Measurements from ENCODE around the gene TTC23L. TPM values are rescaled to one million over a fixed set of nuclear protein-coding genes. Genes with fewer than 3 reads are reported as not detected.

Gene TTC23L
- total and polyA plus RNA-seq, 9 donors: 0.15 to 3.3 (median 0.48) TPM

DNA sequence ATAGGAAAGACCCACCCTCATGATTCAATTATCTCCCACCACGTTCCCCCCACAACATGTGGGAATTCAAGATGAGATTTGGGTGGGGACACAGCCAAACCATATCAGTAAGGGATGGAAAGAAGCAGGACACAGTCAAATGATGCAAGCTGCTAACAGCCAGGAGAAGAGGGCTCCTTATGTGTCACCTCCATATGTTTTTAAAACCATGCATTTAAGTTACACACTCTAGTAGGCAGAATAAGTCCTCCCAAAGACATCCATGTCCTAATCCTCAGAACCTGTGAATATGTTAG lies 4.2 kb upstream of the TTC23L start:
- Histone ChIP-seq H3K9me3 (no peaks in the 10 kb centered on the region), H3K4me1 (ENCODE audit: insufficient read depth) (peaks cover 6% of the 10 kb centered on the region), H3K27ac (no peak overlapping the region), H3K27me3 (no peaks in the 10 kb centered on the region), H3K36me3 (no peaks in the 10 kb centered on the region), H3K4me3 (no peak overlapping the region)
- no peak for TF ChIP-seq POLR2A (IDR thresholded peaks at IDR 0.05)
- TF ChIP-seq EP300 (IDR thresholded peaks at IDR 0.05): no peak
- TF ChIP-seq, protein P1, sequence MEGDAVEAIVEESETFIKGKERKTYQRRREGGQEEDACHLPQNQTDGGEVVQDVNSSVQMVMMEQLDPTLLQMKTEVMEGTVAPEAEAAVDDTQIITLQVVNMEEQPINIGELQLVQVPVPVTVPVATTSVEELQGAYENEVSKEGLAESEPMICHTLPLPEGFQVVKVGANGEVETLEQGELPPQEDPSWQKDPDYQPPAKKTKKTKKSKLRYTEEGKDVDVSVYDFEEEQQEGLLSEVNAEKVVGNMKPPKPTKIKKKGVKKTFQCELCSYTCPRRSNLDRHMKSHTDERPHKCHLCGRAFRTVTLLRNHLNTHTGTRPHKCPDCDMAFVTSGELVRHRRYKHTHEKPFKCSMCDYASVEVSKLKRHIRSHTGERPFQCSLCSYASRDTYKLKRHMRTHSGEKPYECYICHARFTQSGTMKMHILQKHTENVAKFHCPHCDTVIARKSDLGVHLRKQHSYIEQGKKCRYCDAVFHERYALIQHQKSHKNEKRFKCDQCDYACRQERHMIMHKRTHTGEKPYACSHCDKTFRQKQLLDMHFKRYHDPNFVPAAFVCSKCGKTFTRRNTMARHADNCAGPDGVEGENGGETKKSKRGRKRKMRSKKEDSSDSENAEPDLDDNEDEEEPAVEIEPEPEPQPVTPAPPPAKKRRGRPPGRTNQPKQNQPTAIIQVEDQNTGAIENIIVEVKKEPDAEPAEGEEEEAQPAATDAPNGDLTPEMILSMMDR (IDR thresholded peaks at IDR 0.05): no peak
- 74 to 89% (median 81%) methylated on average over 1 of the region's 1 CpG for WGBS, 3 donors
- intact Hi-C loops (cut with DNase I): loop anchor here in 2 of 4 donors (10.0 kb wide), 1 partner anchor 180 kb away; the partner anchor contains the start of gene RAI14 (in 2 of the 2)
- DNase-seq: no peak

GRCh38 chr5:34835664-34836063 lies 3.3 kb upstream of the TTC23L start:
- H3K36me3 ChIP-seq: no peaks in the 10 kb centered on the region
- H3K4me1 ChIP-seq (ENCODE audit: insufficient read depth): peaks cover 5% of the 10 kb centered on the region
- H3K4me3 ChIP-seq: no peak overlapping the region
- no peaks in the 10 kb centered on the region for H3K27me3 ChIP-seq
- DNase-seq: no peak
- TF ChIP-seq POLR2A (IDR thresholded peaks at IDR 0.05): no peak
- TF ChIP-seq EP300 (IDR thresholded peaks at IDR 0.05): no peak
- TF ChIP-seq, protein P1 (IDR thresholded peaks at IDR 0.05): no peak
- WGBS, 3 donors: 90 to 95% (median 94%) methylated on average over 3 of the region's 3 CpGs
- no peak overlapping the region for H3K27ac ChIP-seq
- no peaks in the 10 kb centered on the region for H3K9me3 ChIP-seq
- intact Hi-C loops (cut with DNase I): loop anchor here in 2 of 4 donors (10.0 kb wide), 1 partner anchor 181 kb away; the partner anchor contains the start of gene RAI14 (in 2 of the 2)

- TF ChIP-seq EP300 (IDR thresholded peaks at IDR 0.05) (no peak), POLR2A (IDR thresholded peaks at IDR 0.05) (no peak)
- TF ChIP-seq, protein P1 (IDR thresholded peaks at IDR 0.05): no peak
- no peak overlapping the region for H3K27ac ChIP-seq
- peaks cover 3% of the 10 kb centered on the region for H3K4me1 ChIP-seq (ENCODE audit: insufficient read depth)
- no peak for DNase-seq
- 87 to 93% (median 89%) methylated on average over 2 of the region's 2 CpGs for WGBS, 3 donors
- intact Hi-C loops (cut with DNase I): no loop called here
- no peaks in the 10 kb centered on the region for H3K9me3 ChIP-seq
- H3K27me3 ChIP-seq: no peaks in the 10 kb centered on the region
- no peak overlapping the region for H3K4me3 ChIP-seq
- H3K36me3 ChIP-seq: no peaks in the 10 kb centered on the region
Measured at GRCh38 chr5:34841816-34842215, 2.9 kb downstream of the TTC23L start.

- WGBS, 3 donors: 89 to 95% (median 89%) methylated on average over 7 of the region's 7 CpGs
- Histone ChIP-seq H3K4me1 (ENCODE audit: insufficient read depth) (peaks cover 3% of the 10 kb centered on the region), H3K27me3 (no peaks in the 10 kb centered on the region), H3K4me3 (no peak overlapping the region), H3K9me3 (no peaks in the 10 kb centered on the region), H3K36me3 (no peaks in the 10 kb centered on the region), H3K27ac (no peak overlapping the region)
- TF ChIP-seq, protein P1 (IDR thresholded peaks at IDR 0.05): no peak
- intact Hi-C loops (cut with DNase I): no loop called here
- DNase-seq: no peak
Measured at GRCh38 chr5:34842554-34842953, 3.6 kb downstream of the TTC23L start.

DNA sequence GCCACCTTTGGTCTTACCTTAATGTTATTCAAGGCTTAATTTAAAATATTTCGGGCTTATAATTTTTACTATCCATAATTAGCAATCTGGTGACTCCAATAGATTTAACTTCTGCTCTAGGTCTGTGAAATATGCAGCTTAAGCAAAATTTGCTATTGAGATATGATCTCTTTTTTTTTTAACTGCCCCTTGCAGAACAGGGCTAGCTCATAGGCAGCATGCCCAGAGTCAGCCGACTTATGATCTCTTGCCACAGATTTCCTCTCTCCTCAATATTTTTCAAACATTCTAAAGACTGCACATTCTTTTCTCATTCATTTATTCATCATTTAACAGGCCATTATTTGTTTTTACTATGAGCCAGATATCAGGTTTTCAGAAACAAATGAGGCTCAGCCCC lies 4.5 kb downstream of the TTC23L start:
- no peak for DNase-seq
- Histone ChIP-seq H3K9me3 (no peaks in the 10 kb centered on the region), H3K4me3 (no peak overlapping the region), H3K4me1 (ENCODE audit: insufficient read depth) (peaks cover 3% of the 10 kb centered on the region), H3K27me3 (no peaks in the 10 kb centered on the region), H3K27ac (no peak overlapping the region), H3K36me3 (no peaks in the 10 kb centered on the region)
- intact Hi-C loops (cut with DNase I): no loop called here
- no peak for TF ChIP-seq EP300 (IDR thresholded peaks at IDR 0.05)
- TF ChIP-seq, protein P1 (IDR thresholded peaks at IDR 0.05): no peak
- TF ChIP-seq POLR2A (IDR thresholded peaks at IDR 0.05): no peak
- WGBS, 3 donors: 16 to 40% (median 29%) methylated on average over 2 of the region's 2 CpGs
